Trophoblast cell (in vitro differentiated cells and primary cell): ENCODE data around the gene NOX4.
A peak's percentile ranks its signal among the peaks of the same experiment; 100 is the strongest.
"Not testable (repeated sequence)": the region's sequence is repeated elsewhere in the genome, so short reads cannot be mapped to it uniquely, and the experiment has no call there.

Source experiments
- DNase-seq, 2 donors: peaks; one replicate each; pipeline ENCODE4 v3.0.0-alpha.2; 2016
- H2AFZ ChIP-seq: 2 replicates; pipeline ENCODE4 v1.6.1; 2013; ENCODE audit warnings: low read length, moderate library complexity, mild to moderate bottlenecking; ENCODE audit not compliant: insufficient read depth, poor library complexity
- H2AK5ac ChIP-seq: 2 replicates; pipeline ENCODE4 v1.6.1; 2013; ENCODE audit warnings: mild to moderate bottlenecking, low read length
- H2BK120ac ChIP-seq: 2 replicates; pipeline ENCODE4 v1.6.1; 2013; ENCODE audit warnings: low read length, mild to moderate bottlenecking, moderate library complexity; ENCODE audit not compliant: insufficient read depth, poor library complexity
- H2BK12ac ChIP-seq: 2 replicates; pipeline ENCODE4 v1.6.1; 2013; ENCODE audit warnings: mild to moderate bottlenecking, low read length, moderate library complexity
- H2BK5ac ChIP-seq: 2 replicates; pipeline ENCODE4 v1.6.1; 2013; ENCODE audit warnings: low read length, low read depth, moderate library complexity, mild to moderate bottlenecking; ENCODE audit not compliant: poor library complexity
- H3K14ac ChIP-seq: 2 replicates; pipeline ENCODE4 v1.6.1; 2013; ENCODE audit warnings: mild to moderate bottlenecking, low read length
- H3K18ac ChIP-seq: 2 replicates; pipeline ENCODE4 v1.6.1; 2013; ENCODE audit warnings: mild to moderate bottlenecking, low read length
- H3K23ac ChIP-seq: 2 replicates; pipeline ENCODE4 v1.6.1; 2013; ENCODE audit warnings: low read length
- H3K27ac ChIP-seq: 2 replicates; pipeline ENCODE4 v1.5.1; 2013; ENCODE audit warnings: low read depth, mild to moderate bottlenecking, inconsistent platforms, low read length, moderate library complexity
- H3K27me3 ChIP-seq: 2 replicates; pipeline ENCODE4 v1.6.1; 2013; ENCODE audit warnings: inconsistent platforms, mild to moderate bottlenecking, low read length, moderate library complexity; ENCODE audit not compliant: insufficient read depth
- H3K36me3 ChIP-seq, 2 experiments: 1 replicate in 1 of 2; 2 replicates in 1 of 2; pipeline ENCODE4 v1.6.1; 2013; ENCODE audit warnings: low read length in 2 of 2, mild to moderate bottlenecking in 2 of 2, moderate library complexity in 1 of 2; ENCODE audit not compliant: insufficient read depth in 2 of 2, control insufficient read depth in 1 of 2
- H3K4ac ChIP-seq: 2 replicates; pipeline ENCODE4 v1.6.1; 2013; ENCODE audit warnings: low read depth, mild to moderate bottlenecking, low read length, moderate library complexity
- H3K4me1 ChIP-seq, 2 experiments: 1 replicate in 1 of 2; 2 replicates in 1 of 2; pipeline ENCODE4 v1.6.1; 2013; ENCODE audit warnings: low read length in 2 of 2, mild to moderate bottlenecking in 2 of 2, moderate library complexity in 1 of 2; ENCODE audit not compliant: insufficient read depth in 2 of 2, control insufficient read depth in 1 of 2
- H3K4me2 ChIP-seq: 2 replicates; pipeline ENCODE4 v1.6.1; 2013; ENCODE audit warnings: inconsistent platforms, mild to moderate bottlenecking, low read length, moderate library complexity
- H3K4me3 ChIP-seq: 2 replicates; pipeline ENCODE4 v1.5.1; 2013; ENCODE audit warnings: mild to moderate bottlenecking, low read depth, low read length, inconsistent platforms
- H3K79me1 ChIP-seq: one replicate; pipeline ENCODE4 v1.6.1; 2013; ENCODE audit warnings: low read length
- H3K79me2 ChIP-seq: 2 replicates; pipeline ENCODE4 v1.6.1; 2013; ENCODE audit warnings: low read length, mild to moderate bottlenecking; ENCODE audit not compliant: control insufficient read depth, insufficient read depth, poor library complexity
- H3K9ac ChIP-seq: 2 replicates; pipeline ENCODE4 v1.6.1; 2013; ENCODE audit warnings: mild to moderate bottlenecking, low read length
- H3K9me3 ChIP-seq: 2 replicates; pipeline ENCODE4 v1.6.1; 2013; ENCODE audit warnings: low read depth, mild to moderate bottlenecking, control low read depth, inconsistent platforms, low read length; ENCODE audit not compliant: insufficient read depth
- H4K12ac ChIP-seq: 2 replicates; pipeline ENCODE4 v1.6.1; 2013; ENCODE audit warnings: low read depth, mild to moderate bottlenecking, low read length, moderate library complexity
- H4K8ac ChIP-seq: 2 replicates; pipeline ENCODE4 v1.6.1; 2013; ENCODE audit warnings: low read depth, mild to moderate bottlenecking, low read length, moderate library complexity
- H4K91ac ChIP-seq: one replicate; pipeline ENCODE4 v1.6.1; 2013; ENCODE audit warnings: low read depth, mild to moderate bottlenecking, low read length, moderate library complexity
- WGBS: extraction: QIAGEN DNeasy Blood & Tissue Kit; methylation state at CpG from one replicate; pipeline ENCODE4 v1.1.7; 2013; ENCODE audit warnings: missing lambda C conversion rate; ENCODE audit not compliant: insufficient read length, insufficient coverage; ENCODE audit errors: extremely low coverage; 5-methylcytosine and 5-hydroxymethylcytosine counted together

The NOX4 gene

GRCh38 chr11:89387501-89387900, 103.7 kb downstream of the NOX4 start:
- not testable (repeated sequence) for H3K27ac ChIP-seq, H2BK5ac ChIP-seq, H3K14ac ChIP-seq, H4K8ac ChIP-seq, H4K12ac ChIP-seq, H2AK5ac ChIP-seq, H3K36me3 ChIP-seq, H3K27me3 ChIP-seq, H3K9me3 ChIP-seq, H3K23ac ChIP-seq, H2AFZ ChIP-seq, H3K4me3 ChIP-seq, H3K4me2 ChIP-seq, H3K4ac ChIP-seq, H3K79me2 ChIP-seq, H3K4me1 ChIP-seq, DNase-seq, H4K91ac ChIP-seq, H2BK12ac ChIP-seq, H3K9ac ChIP-seq, H3K18ac ChIP-seq, H2BK120ac ChIP-seq, H3K79me1 ChIP-seq
- no CpG with 5 or more reads among the region's 3 CpGs for WGBS

GRCh38 chr11:89382986-89383385, 108.2 kb downstream of the NOX4 start:
- not testable (repeated sequence) for H4K12ac ChIP-seq, H3K27ac ChIP-seq, H3K36me3 ChIP-seq, H3K9ac ChIP-seq, H2AK5ac ChIP-seq, H3K4me3 ChIP-seq, H3K79me1 ChIP-seq, H2BK5ac ChIP-seq, H3K14ac ChIP-seq, DNase-seq, H3K79me2 ChIP-seq, H2AFZ ChIP-seq, H3K4me2 ChIP-seq, H3K4me1 ChIP-seq, H3K4ac ChIP-seq, H4K8ac ChIP-seq, H3K18ac ChIP-seq, H3K9me3 ChIP-seq, H3K23ac ChIP-seq, H3K27me3 ChIP-seq
- Histone ChIP-seq H2BK12ac (peak overlapping the region; percentile 66), H2BK120ac (peak overlapping the region; percentile 37), H4K91ac (peak overlapping the region; percentile 48)
- WGBS = no CpG with 5 or more reads among the region's 6 CpGs

GRCh38 chr11:89381094-89381493, 110.1 kb downstream of the NOX4 start:
- peak overlapping the region; percentile 92 for H3K27ac ChIP-seq
- H2BK5ac ChIP-seq = peak overlapping the region; percentile 81
- no peak overlapping the region for H2AK5ac ChIP-seq
- H2BK12ac ChIP-seq = no peak overlapping the region
- H3K9ac ChIP-seq = no peak overlapping the region
- H3K23ac ChIP-seq = no peak overlapping the region
- peak overlapping the region; percentile 10 for H2BK120ac ChIP-seq
- no peak overlapping the region for H3K4me2 ChIP-seq
- H3K18ac ChIP-seq = no peak overlapping the region
- H4K8ac ChIP-seq = peak overlapping the region; percentile 57
- peaks cover 3 to 9% of the 10 kb centered on the region in 2 experiments for H3K4me1 ChIP-seq
- peak overlapping the region; percentile 25 for H3K14ac ChIP-seq
- no peaks in the 10 kb centered on the region for H3K36me3 ChIP-seq
- no peaks in the 10 kb centered on the region for H3K27me3 ChIP-seq
- DNase-seq = peak; percentile 64 to 89
- no peak overlapping the region for H2AFZ ChIP-seq
- no peak overlapping the region for H3K4ac ChIP-seq
- H3K79me2 ChIP-seq = no peaks in the 10 kb centered on the region
- WGBS = no CpG with 5 or more reads among the region's 3 CpGs
- no peak overlapping the region for H3K4me3 ChIP-seq
- no peaks in the 10 kb centered on the region for H3K9me3 ChIP-seq
- H4K12ac ChIP-seq = no peak overlapping the region
- peaks cover 9% of the 10 kb centered on the region for H3K79me1 ChIP-seq
- peak overlapping the region; percentile 47 for H4K91ac ChIP-seq

- not testable (repeated sequence) for H4K8ac ChIP-seq
Observed at GRCh38 chr11:89379976-89380771, 111.0 kb downstream of the NOX4 start.

More at GRCh38 chr11:89379976-89380771, 111.0 kb downstream of the NOX4 start:
- not testable (repeated sequence) for H3K4me3 ChIP-seq, H3K36me3 ChIP-seq, H3K27me3 ChIP-seq, H3K18ac ChIP-seq, H3K9ac ChIP-seq, H2AFZ ChIP-seq, H2BK12ac ChIP-seq, H2BK5ac ChIP-seq, H3K4ac ChIP-seq, H3K4me2 ChIP-seq, DNase-seq, H3K9me3 ChIP-seq, H3K23ac ChIP-seq, H2AK5ac ChIP-seq, H4K12ac ChIP-seq, H3K4me1 ChIP-seq, H3K14ac ChIP-seq, H4K91ac ChIP-seq, H3K79me1 ChIP-seq, H2BK120ac ChIP-seq, H3K79me2 ChIP-seq
- peak overlapping the region; percentile 11 for H3K27ac ChIP-seq
